HG03342 (cell line): ENCODE measurements around the gene MAP7.
A peak's percentile ranks its signal among the peaks of the same experiment; 100 is the strongest.

Experiments
- ATAC-seq: cut with Tn5 transposase; IDR thresholded peaks from one replicate; pipeline ENCODE4 v1.9.1; 2021; ENCODE audit warnings: mild to moderate bottlenecking, moderate library complexity; ENCODE audit not compliant: unreplicated experiment

MAP7 gene

GRCh38 chr6:136426627-136427377, 123.4 kb downstream of the MAP7 start:
- ATAC-seq, result no peak

- no peak for ATAC-seq
Observed at GRCh38 chr6:136425793-136426192, 124.4 kb downstream of the MAP7 start.

- ATAC-seq, result no peak
Observed at GRCh38 chr6:136424901-136425300, 125.3 kb downstream of the MAP7 start.

- no peak for ATAC-seq
Observed at GRCh38 chr6:136424450-136424849, 125.8 kb downstream of the MAP7 start.

- ATAC-seq, result no peak
Observed at GRCh38 chr6:136421537-136422158, 128.6 kb downstream of the MAP7 start.

DNA sequence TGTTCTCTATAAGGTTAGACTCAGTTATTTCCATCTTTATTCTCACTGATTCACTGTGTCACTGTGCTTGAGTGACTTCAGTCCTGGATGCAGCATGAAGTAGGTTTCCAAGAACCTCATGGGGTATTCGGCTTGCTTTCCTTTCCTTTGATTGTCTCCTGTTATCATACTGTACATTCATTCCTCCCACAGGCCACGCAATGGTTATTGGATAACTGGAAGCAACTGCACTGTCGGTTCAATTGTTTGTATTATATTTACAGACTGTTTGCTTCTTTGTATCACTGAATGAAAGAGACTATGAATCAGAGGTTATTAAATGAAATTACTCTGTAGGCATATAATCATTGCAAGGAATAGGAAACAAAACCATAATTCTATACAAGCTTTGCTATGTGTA, 129.4 kb downstream of the MAP7 start:
- no peak for ATAC-seq

DNA sequence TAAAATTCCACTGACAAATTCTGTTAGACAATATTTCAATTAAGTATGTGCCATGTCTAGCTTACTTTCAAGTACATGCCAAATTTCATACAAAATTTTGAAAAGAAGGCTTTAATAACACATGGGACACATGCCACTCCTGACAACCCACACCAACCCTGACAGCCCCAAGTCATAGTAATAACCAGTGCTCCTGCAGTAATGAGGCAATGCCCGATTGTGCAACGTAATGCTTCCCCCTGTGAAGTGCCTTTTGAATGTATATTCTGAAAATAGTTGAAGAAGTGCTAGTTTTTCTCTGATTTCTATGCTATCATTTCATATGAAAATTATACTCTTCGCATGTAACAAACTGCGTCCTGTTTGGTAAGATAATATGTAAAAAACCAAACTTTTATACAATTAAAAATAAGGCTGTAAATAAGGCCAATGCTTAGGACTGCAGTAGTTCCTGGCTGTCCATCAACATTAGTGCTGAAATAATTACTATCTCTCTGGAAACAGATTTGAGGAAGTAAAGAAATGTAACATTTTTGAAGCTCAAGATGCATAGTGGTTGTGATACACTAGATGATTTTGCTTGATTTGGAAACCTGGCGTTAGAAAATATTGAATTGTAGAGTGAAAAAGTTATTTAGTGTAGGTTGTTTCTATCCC, 134.7 kb downstream of the MAP7 start:
- no peak for ATAC-seq

- ATAC-seq, result no peak
Observed at GRCh38 chr6:136412410-136412809, 137.8 kb downstream of the MAP7 start.

DNA sequence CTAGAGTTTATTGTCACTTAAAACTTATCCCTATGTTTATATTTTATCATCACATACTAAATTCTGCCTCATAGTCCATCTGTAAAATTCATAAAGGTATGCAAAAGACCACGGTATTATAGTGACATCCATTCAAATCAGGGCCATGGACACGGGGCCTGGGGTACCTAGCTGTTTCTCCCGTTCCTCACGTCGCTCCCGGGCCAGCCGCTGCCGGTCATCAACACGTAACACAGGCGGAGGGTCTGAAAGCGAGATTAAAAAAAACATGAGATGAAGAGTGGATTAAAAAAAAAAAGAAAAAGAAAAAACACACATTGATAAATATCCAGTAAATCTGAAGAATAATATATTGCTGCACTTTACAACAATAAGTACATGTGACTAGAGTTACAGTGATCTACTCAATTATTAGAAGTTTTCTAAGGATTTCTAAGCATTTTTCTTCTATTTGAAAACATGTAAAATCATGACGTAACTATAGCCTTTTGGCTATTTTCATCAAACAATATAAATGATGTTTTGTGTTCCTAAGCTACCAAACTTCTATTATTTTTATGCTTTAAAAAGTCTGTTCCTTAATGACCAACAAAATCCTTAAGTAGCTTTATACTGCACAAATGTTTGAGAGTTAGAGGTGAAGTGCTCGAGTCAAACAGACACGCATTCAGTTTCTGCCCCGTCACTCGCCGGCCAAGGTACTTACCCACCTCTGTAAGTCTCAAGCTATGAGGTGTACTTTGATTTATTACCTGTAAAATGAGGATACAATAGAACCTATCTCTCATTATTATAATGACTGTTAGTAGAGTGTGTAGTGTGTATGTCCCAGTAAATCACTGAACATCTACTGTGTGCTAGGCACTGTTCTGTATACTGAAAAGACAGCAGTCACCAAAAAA, 138.5 kb downstream of the MAP7 start:
- no peak for ATAC-seq

DNA sequence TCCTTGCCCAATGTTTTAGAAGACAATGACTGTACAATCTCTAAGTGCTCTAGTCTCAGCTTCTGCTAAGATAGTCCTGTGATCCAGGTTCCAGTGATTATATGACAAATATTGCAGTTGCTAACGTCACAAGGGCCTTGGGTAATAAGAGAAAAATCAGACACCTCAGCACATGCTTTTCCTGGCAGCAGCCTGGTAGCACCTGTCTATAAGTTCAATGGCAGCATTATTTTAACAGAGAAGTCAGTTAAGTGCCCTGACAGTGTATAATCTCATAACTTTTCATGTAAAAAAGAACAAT, 139.2 kb downstream of the MAP7 start:
- no peak for ATAC-seq

DNA sequence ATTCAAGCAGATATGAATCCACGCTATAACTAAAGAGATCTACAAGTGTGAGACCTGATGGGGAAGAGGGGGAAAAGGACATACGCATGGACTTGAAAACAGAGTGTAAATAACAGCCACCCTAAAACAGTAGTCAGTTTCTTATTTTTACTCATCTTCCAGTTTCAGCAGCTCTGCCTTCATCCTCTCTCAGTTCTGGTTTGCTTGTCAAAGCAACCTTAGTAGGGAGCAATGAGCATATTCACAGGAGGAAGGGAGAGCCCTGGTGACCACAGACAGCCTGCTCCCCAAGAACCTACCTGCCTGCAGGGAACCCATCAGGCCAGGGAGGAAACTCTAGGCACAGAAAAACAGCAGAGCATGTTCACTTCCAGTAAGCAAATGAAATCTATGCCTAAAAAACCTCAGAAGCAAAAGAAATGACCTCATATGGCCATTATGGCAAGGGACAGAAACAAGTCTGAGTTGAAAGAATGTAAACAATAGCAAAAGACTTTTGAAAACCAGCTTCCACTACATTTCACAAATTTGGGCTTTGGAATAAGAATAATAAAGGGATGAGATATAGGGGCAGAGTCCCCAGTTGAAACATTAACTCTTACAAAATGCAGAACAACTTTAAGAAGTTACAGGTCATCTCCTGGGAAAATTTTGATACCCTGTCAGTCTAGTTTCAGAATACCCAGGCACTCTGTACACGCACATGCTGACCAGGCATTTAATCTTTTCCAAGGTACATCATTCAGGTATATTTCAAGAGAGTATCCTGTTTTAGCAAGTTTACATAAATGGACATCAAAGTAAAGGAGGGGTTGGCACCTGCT, 139.8 kb downstream of the MAP7 start:
- ATAC-seq, result peak; percentile 67

DNA sequence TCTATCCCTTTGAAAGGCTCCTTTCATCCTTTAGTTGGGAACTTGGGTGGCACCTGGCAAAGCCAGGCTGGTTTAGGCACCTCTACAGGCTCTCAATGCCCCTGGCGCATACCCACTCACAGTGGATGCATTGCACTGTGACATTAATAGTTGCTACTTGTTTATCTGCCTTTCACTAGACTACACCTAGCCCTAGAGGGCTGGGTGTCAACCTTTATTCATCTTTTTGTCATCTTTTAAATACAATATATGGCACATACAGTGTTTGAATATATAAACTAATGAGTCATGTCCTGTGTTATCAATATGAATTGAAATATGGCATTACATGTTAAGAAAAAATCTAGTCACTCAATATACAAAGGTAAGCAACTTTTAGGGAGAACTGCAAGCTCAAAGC, 140.6 kb downstream of the MAP7 start:
- ATAC-seq, result no peak

- no peak for ATAC-seq
Observed at GRCh38 chr6:136408204-136408603, 142.0 kb downstream of the MAP7 start.

GRCh38 chr6:136405420-136406029, 144.7 kb downstream of the MAP7 start:
- ATAC-seq, result no peak

GRCh38 chr6:136404627-136405419, 145.4 kb downstream of the MAP7 start:
- no peak for ATAC-seq

DNA sequence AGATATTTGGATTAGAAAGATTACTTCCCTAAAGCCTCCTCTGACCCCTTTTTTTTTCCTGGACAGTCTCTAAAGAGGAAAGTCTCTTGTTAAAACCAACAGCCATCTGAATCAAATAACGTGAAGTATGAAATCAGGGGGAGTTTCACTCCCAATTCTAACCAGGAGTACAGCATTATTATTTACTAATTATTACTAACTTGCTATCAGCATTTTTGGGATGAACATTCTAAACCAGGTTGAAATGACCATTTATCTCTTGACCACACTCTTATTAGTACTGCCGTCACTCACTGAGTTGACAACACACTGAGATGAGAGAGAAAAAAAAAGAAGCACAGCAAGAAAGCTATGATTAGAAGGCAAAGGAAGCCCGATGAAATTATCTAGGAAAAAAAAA, 146.2 kb downstream of the MAP7 start:
- ATAC-seq, result no peak

- ATAC-seq, result no peak
Observed at GRCh38 chr6:136403110-136403980, 146.9 kb downstream of the MAP7 start.

GRCh38 chr6:136401749-136402148, 148.5 kb downstream of the MAP7 start:
- ATAC-seq, result no peak
